GM11168 (cell line): ENCODE measurements around the gene VEGFC.

Experiments used
- in situ Hi-C: fragments of 300-500 bp; cut with MboI; formaldehyde crosslinking; loops from one replicate; pipeline ENCODE4 v1.12.0; 2022; ENCODE audit warnings: low sequenced_read_pairs; ENCODE audit not compliant: unreplicated experiment

Gene VEGFC

DNA sequence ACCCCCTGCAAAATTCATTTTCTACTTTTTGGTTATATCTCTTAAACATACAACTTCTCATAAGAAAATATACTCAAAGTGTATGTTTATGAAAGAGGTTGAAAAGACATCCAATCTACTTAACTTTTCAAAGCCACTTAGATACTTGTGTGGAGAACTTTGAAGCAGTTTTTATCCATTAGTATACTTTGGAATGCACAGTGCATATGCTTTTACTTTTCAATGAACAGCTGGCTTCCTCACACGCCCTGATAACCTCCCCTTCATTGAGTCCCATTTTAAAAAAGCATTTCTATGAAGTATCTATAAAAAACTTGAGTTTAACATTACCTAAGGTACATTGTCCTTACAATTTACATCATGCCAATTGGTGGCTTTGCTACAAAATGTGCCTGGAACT, 73.8 kb downstream of the VEGFC start:
- in situ Hi-C loops = no loop called here

DNA sequence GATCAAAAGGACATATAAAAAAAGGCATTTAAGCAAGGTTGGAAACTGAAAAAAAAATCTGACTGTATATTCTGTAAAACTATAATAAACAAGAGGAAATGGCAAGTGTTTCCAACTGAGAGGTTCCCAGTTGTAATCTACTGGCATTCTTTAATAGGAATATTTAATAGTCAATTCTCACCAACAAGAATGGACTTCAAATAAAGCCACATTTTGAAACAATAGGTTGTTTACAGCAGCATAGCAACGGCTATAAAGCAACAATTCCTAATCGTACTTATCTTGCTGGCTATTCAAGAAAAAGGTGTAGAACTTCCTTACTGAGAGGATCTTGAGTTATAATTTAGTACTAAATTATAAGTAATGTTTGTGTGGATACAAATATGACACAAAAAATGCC, 75.5 kb downstream of the VEGFC start:
- in situ Hi-C loops = no loop called here

DNA sequence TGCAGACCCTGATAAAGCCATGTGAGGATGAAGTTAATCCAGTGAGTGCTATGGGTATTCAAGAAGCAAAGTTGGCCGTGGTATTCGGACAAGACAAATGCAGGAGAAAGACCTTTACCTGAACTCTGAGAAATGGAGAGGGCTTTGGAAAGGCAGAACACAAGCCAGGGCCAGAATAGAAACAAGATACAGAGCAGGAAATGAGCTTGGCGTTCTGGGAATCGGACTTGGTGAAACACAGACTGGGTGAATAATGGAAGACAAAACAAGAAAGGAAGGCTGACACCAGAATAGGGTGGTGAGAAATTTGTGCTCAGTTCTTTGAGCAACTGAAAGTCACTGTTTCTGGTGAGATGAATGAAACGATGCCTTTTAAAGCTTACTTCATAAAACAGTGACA, 83.3 kb downstream of the VEGFC start:
- in situ Hi-C loops = no loop called here

DNA sequence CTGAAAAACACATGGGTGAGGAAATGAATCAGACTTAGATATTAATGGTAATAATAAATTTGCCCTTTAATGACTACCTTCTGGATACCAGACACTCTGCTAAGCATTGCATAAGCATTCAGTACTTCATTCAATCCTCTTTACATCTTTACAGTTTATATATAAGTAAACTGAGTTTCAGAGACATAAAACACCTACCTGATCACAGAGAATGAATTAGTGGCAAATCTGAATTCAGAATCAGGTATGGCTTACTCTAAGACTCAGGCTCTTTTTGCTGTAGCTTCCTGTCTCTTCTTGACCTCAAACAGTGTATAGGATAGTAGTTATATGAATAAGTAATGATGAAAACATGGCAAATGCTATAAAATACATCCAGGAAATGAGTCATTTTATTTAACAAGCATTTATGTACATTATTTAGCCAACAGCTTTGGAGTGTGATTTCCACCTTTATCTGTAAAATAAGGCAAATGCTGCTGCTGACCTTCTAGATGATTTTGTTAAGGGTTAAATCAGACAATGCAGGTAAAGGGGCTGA, 83.9 kb downstream of the VEGFC start:
- in situ Hi-C loops = no loop called here

DNA sequence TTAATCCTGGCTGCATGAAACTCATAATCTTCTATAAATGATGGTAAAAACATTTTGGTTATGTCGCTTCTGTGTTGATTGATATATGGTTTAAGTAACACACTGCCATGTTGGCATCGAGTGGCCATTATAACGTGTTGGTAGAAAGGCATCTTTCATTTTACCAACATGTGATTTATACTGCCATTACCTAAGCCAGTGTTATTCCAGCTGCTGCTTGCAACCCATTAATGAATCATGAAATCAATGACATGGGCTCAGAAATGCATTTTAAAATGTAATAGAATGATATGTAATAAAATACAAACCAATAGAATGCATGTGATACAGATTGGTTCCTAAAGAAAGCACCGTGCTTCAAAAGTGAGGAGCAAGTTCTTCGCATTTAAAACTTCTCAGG, 102.0 kb downstream of the VEGFC start:
- in situ Hi-C loops = no loop called here

DNA sequence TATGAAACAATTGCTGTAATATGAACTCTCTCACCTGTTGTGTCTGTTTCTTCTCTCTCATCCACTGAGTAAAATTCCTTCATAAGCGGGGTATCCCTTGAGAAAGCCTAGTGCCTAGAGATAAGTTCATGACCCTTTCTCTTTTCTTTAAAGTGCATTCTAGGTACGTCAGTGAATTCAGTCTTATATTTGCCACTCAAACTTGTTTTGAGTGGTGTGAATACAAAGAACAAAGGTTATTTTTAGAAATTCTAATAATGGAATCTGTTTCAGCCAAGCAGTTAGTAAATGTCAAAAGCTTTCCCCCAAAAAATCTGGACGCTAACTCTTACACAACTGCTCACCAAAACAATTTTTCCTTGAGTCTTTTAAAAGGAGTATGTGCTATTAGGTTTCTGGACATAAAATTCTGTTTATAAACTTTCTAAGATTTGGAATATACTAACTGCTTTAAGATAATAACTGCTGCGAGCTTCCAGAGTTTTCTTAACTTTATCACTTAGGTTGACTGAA, 112.0 kb downstream of the VEGFC start:
- in situ Hi-C loops = no loop called here

DNA sequence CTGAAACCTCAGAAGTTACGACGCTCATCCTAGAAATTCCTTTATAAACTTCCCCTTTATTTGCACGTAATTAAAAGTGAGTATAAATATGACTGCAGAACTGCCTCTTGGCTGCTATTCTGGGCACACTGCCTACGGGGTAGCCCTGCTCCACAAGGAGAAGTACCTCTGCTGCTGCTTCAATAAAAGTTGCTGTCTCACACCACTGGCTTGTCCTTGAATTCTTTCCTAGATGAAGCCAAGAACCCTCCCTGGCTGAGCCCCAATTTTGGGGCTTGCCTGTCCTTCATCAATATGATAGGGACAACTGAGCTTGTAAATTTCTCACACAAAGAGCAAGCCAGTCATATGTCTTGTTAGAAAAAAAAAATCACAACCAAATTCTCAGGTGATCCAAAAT, 115.8 kb downstream of the VEGFC start:
- in situ Hi-C loops = no loop called here

DNA sequence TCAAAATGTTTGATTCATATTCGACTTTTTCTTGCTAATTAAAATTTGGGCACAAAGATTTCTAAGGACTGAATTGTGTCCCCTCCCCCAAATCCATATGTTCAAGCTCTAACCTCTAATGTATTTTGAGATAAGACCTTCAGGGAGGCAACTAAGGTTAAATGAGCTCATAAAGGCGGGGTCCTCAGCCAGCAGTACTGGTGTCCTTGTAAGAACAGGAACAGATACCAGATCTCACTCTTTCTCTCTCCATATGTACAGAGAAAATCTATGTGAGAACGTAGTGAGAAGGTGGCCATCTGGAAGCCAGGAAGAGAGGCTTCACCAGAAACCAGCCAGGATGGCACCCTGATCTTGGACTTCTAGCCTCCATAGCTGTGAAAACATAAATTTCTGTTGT, 116.9 kb downstream of the VEGFC start:
- in situ Hi-C loops = no loop called here

DNA sequence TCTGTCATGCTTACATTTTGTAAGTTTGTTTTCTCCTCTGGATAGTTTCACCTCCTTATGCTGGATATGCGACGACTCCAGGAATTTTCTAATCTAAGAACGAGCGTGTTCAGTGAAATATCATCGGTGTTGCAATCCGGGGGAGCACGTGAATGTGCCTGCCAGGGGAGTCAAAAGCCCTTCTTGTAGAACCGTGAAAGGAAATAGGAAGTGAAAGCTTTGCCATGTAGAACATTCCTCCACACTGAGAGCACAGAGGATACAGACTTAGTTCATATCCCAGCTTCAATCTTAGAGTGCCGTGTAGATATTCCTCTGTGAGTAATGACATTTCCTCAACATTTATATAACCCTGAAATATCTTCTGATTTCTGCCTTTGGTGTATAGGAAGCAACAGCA, 121.2 kb downstream of the VEGFC start:
- in situ Hi-C loops = no loop called here

DNA sequence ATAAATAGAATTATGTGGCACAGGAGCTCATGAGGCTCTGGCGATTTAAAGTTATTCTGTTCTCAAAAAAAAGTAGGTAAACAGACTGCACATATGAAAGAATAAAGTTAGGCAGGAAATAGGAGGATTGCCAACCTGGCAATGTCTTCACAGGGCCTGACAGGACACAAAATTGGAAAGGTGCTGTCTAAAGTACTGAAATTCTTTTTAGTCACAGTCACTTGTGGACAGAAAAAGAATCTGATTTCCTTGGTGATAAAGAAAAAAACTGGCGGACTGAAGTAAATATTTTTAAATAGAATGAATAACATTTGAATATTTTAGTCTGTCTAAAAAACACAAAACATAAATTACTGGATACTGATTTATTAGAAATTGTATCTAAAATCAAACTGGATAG, 124.4 kb downstream of the VEGFC start:
- in situ Hi-C loops = no loop called here

DNA sequence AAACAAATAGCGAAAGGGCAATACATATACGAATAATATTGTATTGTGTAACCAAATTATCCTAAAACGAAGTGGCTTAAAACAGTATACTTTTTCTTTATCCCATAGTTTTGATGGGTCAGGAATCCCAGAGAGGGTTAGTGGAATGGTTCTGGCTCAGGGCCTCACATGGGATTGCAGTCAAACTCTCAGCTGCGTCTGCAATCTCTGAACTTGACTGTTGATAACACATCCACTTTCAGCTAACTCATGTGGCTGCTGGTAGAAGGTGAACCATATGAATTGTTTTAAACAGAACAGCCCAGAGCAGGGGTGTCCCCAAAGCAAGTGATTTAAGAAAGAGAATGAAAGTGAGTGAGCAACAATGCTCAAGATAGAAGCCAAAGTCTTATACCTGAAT, 127.8 kb downstream of the VEGFC start:
- in situ Hi-C loops = no loop called here

DNA sequence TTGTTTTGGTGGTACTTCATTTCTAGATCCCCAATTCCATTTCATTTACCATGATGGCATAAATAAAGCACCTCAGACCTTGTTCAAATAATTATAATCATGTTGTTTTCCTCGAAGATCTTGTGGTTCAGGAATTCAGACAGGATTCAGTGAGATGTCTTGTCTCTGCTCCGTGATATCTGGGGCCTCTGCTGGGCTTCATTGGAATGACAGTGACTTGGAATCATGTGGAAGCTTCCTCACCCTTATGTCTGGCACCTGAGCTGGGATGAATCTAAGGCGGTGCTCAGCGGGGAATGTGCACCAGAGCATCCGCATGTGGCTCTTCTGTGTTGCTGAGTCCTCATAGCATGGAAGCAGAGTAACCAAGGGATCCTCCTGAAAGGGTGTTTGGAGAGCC, 132.2 kb downstream of the VEGFC start:
- in situ Hi-C loops = no loop called here

DNA sequence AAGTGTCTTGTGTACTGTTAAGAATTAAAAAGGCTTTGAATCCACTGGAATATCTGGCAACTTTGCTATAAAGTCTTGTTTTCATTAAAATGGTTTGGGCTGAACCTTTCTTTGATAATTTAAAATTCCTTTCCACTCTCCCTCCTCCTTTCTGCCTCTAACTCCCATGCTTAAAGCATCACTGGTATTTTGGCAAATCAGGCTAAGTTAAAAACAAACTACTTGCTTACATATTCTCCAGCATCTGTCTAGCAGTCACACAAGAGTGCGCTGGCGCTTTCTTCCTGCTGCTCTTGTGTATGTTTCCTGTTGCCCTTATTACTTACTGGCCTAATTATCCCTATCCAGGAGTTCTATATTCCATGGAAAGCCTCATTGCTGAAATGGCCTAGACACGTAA, 136.6 kb downstream of the VEGFC start:
- in situ Hi-C loops = no loop called here

DNA sequence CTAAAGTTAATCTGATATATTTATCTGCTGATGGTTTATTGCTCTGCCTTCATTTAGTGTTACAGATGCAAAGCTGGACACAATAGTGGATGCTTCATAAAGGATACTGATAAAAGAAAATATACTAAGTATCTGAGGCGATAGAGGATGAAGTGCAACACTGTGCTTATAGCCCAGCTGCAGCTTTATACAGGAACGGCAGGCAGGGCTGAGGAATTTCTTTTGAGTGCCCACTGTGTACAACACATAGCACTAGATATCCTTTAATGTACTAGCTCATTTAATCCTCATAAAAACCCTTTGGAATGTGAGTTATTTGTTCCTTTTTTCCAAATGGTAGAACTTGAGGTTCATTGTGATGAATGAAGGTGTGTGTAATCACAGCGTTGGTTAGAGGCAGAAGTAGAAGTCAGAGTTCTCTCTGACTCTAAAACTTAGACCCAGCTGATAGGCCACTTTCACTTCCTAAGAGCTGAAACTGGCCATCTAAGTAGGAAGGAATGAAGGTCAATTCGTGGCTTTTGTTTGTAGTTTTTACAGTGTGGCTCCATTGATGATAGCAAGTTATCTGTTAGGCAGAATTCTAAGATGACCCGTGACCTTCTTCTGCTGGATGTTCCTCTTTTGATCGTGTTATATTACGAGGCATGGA, 138.0 kb downstream of the VEGFC start:
- in situ Hi-C loops = no loop called here

DNA sequence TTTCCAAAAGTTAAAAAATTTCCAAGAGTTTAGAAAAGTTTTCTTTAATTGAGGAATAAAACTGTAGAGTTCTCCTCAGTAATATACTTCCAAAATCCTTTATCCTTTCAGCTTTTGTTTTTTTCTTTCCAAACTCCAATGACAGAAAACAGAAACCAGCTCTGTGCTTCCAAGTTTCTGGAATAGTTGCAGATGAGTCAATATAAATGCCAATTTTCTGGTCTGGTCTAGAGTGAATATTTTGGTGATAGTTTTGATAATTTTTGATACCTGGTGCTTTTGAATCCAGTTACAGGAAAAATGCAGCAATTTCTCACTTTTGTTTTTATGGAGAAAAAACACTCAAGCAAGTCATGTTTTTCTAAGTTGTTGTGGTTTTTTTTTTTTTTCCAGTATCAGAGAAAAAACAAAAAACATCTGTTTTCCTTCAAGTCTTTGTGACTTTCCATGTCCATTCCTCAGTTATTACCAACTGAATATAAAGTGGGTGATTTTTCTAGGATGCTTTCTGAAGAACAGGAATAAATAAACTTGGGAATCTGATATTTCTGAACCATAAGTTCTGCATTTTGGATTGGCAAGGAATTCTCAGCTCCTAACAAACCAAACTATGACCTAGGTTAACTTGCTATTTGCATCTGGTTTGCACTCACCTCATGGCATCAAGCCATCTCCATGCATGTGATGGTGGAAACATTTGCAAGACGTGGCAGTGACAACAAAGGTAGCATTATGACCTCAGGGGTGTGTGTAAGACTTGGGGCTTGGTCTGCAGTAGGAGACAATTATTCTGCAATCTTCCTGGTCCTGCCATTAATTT, 139.1 kb downstream of the VEGFC start:
- in situ Hi-C loops = no loop called here

DNA sequence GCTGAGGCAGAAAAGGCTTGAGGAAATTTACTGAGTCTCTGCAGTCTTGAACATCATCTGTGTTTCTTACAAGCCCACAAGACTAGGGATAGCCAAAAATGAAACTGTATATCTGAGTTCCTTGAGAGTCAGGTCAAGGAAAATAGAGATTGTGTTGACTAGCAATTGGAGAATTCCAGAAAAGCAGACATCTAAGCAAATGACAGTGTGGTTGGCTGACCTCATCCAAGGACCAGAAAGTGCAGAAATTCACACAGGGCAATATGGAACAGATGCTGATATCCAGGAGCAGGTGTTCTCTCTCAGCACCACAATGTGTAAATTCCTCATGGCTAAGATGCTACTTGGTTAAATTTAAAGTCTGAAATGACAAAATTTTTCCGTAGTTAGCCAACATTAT, 146.4 kb downstream of the VEGFC start:
- in situ Hi-C loops = loop anchor here (10.0 kb wide), 1 partner anchor 272 kb away; no protein-coding TSS in a partner anchor

DNA sequence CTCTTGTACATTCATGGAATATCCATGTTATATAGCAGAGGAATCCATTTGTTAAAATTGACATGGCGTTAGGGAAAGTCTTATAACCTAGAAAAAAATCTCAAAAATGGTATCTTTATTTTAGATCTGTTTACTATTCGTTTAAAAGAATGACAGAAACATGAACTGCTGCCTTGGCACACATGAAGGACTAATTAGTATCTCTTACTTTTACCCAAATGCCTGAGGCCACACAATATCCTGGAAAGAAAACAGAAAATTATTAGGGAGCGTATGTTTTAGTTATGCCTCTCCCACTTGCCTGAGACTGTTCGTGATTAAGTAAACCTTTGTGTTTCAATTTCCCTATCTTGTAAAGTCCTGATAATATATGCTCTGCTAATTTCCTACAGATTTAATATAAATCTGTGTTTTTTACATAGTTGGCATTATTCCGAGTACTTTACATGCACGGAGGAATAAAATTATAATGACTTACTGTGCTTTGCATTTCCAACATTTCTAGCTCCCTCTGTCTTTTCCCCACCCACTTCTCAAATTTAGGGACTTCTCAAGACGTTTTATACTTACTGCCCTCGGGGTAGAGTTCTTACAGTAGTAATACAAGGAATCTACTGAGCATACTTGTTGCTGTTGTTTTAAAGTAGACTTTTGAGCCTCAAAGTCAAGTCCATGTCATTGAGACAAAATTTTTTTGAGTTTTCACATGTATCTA, 147.3 kb downstream of the VEGFC start:
- in situ Hi-C loops = loop anchor here (10.0 kb wide), 1 partner anchor 271 kb away; no protein-coding TSS in a partner anchor

DNA sequence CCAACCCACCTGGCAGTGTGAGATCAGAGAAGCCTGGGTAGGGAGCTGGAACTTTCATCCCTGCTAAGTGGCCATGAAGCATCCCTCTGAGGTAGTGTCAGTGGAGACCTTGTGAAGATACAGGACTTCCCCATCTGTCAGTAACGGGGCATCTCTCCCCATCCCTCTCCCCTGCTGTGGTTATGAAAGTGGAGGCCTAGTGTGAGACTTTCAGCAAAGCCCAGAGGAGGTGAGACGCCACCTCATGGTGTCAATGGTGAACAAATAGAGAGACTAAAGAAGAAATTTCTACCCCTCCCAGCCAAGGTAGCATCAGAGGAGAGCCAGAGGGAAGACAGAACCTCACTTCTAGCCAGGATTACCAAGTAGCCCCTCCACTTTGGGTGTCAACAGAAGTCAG, 150.2 kb downstream of the VEGFC start:
- in situ Hi-C loops = loop anchor here (10.0 kb wide), 1 partner anchor 268 kb away; no protein-coding TSS in a partner anchor

DNA sequence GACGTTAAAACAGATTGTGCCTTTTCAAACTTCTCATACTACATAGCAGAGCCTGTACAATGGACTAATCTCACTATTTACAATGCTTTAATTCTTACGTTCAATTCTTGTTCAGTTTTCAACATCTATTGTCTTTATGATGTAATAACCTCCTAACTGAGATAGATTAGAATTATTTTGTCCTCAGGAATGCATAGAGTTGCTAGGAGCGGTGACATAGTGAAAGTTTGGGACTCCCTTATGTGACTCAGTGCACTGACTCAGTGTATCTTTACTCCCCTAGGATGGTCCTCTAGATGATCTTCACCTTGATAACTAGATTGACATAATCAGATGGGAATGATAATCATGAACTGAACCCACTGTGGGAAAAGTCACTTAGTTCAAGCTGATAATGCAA, 151.5 kb downstream of the VEGFC start:
- in situ Hi-C loops = loop anchor here (10.0 kb wide), 1 partner anchor 266 kb away; no protein-coding TSS in a partner anchor

DNA sequence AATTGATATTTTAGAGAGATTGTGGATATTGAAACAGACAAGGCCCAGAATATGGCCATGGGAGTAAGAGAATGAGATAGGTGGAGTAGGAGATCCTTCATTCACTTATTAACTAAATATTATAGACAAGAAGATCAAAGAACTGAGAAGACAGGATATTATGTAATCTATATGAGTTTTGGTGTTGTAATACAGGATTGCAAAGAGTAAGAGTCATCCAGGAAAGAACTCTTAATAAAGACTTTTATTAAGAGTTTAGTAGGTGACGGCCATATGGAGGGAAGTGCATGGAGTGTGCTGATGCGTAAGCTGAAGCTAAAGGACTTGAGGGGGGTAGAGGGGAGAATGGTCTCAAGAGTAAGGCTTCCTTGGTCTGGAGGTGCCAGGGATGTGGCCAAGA, 153.7 kb downstream of the VEGFC start:
- in situ Hi-C loops = no loop called here

DNA sequence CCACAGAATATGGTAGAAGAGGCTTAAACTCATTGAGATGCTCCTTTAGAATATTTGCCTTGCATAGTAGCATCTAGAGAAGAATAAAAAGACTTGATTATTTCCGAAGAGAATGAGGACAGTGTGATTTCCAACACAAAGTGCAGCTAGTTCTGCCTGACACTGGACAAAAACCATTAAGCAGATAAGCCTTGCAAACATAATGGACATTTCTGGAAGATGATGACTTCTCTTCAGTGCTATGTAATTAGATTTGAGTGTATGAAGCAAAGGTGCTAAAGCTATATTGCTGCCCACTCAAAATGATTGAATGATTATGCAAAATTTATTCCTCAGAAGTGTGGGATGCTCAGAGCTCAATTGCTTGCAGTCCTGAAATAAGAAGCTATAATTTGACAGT, 156.4 kb downstream of the VEGFC start:
- in situ Hi-C loops = no loop called here
